Testis (tissue), 2 donors: Measurements from ENCODE around the gene NBPF26.
"Not testable (repeated sequence)": the region's sequence is repeated elsewhere in the genome, so short reads cannot be mapped to it uniquely, and the experiment has no call there.

ENCODE experiments used
- CTCF ChIP-seq, 3 experiments: fragments of 450-650 bp in 2 of 3; fragments of 200-600 bp in 1 of 3; sonication (generic) in 1 of 3; IDR thresholded peaks; one replicate each; pipeline ENCODE4 v1.5.1; 2016 to 2019; ENCODE audit warnings: antibody characterized with exemption in 3 of 3, mild to moderate bottlenecking in 2 of 3, moderate library complexity in 1 of 3
- POLR2A ChIP-seq: fragments of 450-650 bp; IDR thresholded peaks from one replicate; pipeline ENCODE4 v1.6.1; 2017; ENCODE audit warnings: antibody characterized with exemption, mild to moderate bottlenecking, moderate library complexity

GRCh38 chr1:120850537-120851421 lies 127.0 kb downstream of the NBPF26 start:
- not testable (repeated sequence) for TF ChIP-seq CTCF (IDR thresholded peaks at IDR 0.05); POLR2A
